ENCODE results near the gene PHKG2.

Gene PHKG2

DNA sequence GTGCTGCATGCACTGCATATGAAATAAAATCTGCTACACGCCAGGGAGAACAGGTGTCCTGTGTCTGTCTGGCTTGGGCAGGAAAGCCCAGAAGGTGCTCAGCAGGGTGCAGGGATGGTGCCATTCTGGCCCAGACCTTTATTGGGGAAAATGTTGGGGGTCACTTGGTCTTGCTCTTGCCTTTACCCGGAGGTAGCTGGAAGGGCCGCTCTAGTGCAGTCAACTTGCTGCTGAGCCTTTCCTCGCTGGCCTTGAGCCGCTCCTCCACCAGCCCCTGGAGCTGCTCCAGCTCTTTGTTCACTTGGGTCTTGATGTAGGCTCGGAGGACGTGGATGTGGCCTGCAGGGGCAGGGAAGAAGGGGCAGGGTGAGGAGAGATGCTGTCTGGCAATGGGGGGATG, 9.1 kb downstream of the PHKG2 start:
- DNase-seq (ENCODE audit: low spot score) = no peak

DNA sequence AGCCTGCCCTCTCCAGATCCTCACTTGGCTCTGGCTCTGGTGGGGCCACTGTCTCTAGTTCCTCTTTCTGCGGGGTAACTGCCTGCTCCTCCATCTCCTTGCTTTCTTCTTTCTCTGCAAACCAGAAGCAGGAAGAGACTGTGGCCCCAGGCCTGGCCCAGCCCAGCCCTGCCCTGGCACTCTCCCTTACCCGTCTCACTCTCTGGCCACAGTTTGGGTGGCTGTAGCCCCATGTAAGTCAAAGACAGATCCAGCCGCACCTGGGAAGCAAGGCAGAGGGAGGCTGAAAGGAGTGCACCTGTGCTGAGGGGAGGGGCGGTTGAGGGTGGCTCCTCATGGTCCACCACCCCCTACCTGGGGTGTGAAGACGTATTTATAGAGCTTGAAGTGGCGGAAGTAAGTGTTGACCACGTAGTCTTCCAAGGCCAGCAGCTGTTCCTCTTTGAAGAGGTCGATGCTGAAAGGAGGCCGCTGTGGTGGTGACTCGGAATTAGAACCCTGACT, 10.8 kb downstream of the PHKG2 start:
- DNase-seq (ENCODE audit: low spot score) = no peak

- no peak for DNase-seq (ENCODE audit: low spot score)
Observed at GRCh38 chr16:30760001-30760559, 11.9 kb downstream of the PHKG2 start.

DNA sequence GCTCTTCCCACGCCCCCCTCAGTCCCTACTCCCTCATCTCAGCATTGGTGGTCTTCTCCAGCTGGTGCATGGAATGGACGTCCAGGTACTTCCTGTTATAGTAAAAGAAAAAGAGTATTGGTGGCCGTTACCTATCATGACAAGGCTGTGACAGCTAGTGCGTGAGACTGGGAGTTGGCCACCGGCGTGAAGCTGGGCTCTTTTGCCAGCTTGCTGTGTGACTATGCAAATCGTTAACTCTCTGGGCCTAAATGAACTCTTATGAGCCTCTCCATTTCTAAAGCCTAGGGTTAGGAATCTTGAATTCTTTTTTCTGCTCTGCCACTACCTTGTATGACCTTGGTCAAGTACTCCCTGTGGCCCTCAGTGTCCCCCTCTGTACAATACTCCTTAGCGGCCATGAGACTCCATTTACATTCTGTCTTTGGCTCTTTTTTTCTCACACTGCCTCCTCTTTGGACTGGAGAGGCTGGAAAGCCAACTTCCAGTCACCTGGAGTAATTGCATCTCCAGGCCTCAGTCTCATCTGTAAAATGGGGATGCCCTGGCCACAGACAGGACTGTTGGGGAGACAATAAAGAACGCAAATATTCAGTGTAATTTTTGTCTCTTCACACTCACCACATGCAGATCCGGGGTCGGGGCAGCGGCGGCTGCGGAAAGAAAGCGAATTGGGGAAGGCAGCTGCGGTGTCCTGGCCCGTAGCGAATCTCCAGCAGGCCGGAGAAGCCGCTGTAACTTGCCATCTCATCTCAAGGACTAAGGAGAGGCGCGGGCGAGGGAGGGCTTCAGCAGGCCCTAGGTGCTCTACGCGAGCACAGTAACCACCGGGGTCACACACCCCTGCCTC, 12.6 kb downstream of the PHKG2 start:
- DNase-seq (ENCODE audit: low spot score) = no peak

- peak; percentile 27 for DNase-seq (ENCODE audit: low spot score)
Observed at GRCh38 chr16:30761427-30761927, 13.3 kb downstream of the PHKG2 start.

DNA sequence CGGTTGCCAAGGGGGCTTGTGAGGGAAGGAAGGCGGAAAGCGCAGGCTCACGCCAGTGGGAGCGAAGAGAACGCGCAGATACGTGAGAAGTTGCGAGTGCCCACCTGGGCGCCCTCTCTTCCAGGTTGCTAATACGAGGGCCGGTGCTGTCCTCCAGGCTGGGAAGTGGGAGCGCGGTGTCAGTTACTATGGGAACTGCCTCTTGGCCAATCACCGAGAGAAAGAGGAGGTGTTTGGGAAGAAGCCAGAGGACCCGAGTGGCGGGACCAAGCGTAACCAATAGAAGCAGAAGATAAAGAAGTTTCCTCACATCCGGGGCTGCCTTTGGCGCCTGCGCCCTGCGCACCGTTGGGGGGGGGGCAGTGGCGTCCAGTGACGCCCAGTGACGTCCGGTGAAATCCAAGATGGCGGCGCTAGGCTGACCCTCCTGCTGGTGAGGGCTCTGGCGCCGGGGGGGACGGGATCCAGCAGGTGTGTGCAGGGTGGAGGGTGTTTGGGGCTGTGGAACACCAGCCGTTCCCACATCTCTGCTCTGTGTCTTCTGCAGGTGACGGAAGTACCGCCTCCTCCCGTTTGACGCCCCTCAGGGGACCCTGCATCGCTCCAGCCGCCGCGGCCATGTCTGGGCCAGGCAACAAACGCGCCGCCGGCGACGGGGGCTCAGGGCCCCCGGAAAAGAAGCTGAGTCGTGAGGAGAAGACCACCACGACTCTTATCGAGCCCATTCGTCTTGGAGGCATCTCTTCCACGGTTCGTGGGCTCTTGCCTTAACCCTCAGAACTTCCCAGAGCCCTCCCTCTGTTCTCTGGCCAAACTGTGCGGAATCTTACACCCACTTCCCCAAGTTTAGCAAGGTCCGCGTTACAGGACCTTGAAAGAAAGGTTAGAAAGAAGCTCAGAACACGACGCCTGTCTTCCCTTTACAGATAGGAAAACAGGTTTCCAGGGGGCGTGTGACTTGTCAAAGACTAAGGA, 14.0 kb downstream of the PHKG2 start, which contains the start of the genes CFAP119 and RNF40:
Gene CFAP119 (minus strand): TSS at position 135 of the 975 bp plus-strand sequence. CDS start 314 bp downstream, outside the sequence.
Gene RNF40 (plus strand): TSS at position 395 of the 975 bp plus-strand sequence. CDS start 224 bp downstream, at position 619.
- DNase-seq (ENCODE audit: low spot score) = peak; percentile 100

GRCh38 chr16:30762991-30763725, 14.9 kb downstream of the PHKG2 start:
- DNase-seq (ENCODE audit: low spot score) = no peak

DNA sequence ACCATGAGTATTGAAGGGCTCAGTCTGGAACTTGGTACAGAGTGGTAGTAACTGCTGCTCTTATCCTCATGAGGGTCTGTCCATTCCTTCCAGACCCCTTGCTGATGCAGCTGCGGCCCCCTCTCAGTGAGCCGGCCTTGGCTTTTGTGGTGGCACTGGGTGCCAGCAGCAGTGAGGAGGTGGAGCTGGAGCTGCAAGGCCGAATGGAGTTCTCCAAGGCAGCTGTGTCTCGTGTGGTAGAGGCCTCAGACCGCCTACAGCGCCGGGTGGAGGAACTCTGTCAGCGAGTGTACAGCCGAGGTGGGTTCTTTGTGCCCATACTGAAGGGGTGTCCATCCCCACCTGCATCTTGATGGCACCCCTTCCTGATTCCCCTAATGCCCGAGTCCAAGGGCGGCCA, 15.9 kb downstream of the PHKG2 start:
- DNase-seq (ENCODE audit: low spot score) = no peak

GRCh38 chr16:30764816-30765465, 16.7 kb downstream of the PHKG2 start:
- DNase-seq (ENCODE audit: low spot score) = no peak

- DNase-seq (ENCODE audit: low spot score) = no peak
Observed at GRCh38 chr16:30766206-30766932, 18.1 kb downstream of the PHKG2 start.

- no peak for DNase-seq (ENCODE audit: low spot score)
Observed at GRCh38 chr16:30766933-30767284, 18.7 kb downstream of the PHKG2 start.

GRCh38 chr16:30767767-30768465, 19.7 kb downstream of the PHKG2 start:
- DNase-seq (ENCODE audit: low spot score) = no peak

- DNase-seq (ENCODE audit: low spot score) = no peak
Observed at GRCh38 chr16:30768583-30769181, 20.5 kb downstream of the PHKG2 start.

- no peak for DNase-seq (ENCODE audit: low spot score)
Observed at GRCh38 chr16:30769379-30770089, 21.3 kb downstream of the PHKG2 start.

DNA sequence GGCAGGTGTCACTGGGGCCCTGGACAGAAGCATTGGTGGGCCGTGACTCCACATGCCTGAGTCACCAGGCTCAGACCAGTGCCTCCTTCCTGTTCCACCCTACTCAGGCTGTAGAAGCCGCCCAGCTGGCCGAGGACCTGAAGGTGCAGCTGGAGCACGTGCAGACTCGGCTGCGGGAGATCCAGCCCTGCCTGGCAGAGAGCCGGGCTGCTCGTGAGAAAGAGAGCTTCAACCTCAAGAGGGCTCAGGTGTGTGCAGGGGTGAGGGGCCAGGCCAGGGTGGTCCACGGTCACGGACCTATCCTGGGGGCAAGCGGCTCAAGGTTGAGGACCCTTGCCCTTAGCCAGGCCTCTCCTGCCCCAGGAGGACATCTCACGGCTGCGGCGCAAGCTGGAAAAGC, 23.5 kb downstream of the PHKG2 start:
- no peak for DNase-seq (ENCODE audit: low spot score)

GRCh38 chr16:30773826-30774225, 25.6 kb downstream of the PHKG2 start:
- no peak for DNase-seq (ENCODE audit: low spot score)

GRCh38 chr16:30774367-30775130, 26.3 kb downstream of the PHKG2 start:
- DNase-seq (ENCODE audit: low spot score) = peak; percentile 24

GRCh38 chr16:30775131-30775391, 26.8 kb downstream of the PHKG2 start:
- DNase-seq (ENCODE audit: low spot score) = no peak
